GM20000 (cell line): Measurements from ENCODE around the gene RFC5.

ENCODE experiments used
- DNase-seq: peaks from one replicate; pipeline ENCODE4 v3.0.0; 2012; ENCODE audit warnings: low spot score
- CTCF ChIP-seq: IDR thresholded peaks from 2 replicates; pipeline ENCODE4 v1.5.1; 2012; ENCODE audit warnings: mild to moderate bottlenecking, control low read depth; ENCODE audit errors: extremely low read depth, missing control alignments

Gene RFC5

GRCh38 chr12:118060301-118061010 is 44.0 kb downstream of the RFC5 start:
- TF ChIP-seq CTCF, result no peak
- no peak for DNase-seq

GRCh38 chr12:118061011-118061872 is 44.7 kb downstream of the RFC5 start, which contains the start of gene WSB2:
Gene WSB2, minus strand, starts transcription at chr12:118061179. Its CDS starts 131 bp downstream, at chr12:118061048.
- TF ChIP-seq CTCF, result no peak
- DNase-seq, result peak; percentile 84

GRCh38 chr12:118061873-118062843 is 45.7 kb downstream of the RFC5 start:
- peak; percentile 62 for DNase-seq

GRCh38 chr12:118063576-118064391 is 47.3 kb downstream of the RFC5 start:
- no peak for DNase-seq
- TF ChIP-seq CTCF, result no peak

More at GRCh38 chr12:118061873-118062843, 45.7 kb downstream of the RFC5 start:
- no peak for TF ChIP-seq CTCF

- no peak for TF ChIP-seq CTCF
- peak; percentile 46 for DNase-seq
Measured at GRCh38 chr12:118064608-118065007, 48.1 kb downstream of the RFC5 start.

GRCh38 chr12:118065380-118065779 is 48.9 kb downstream of the RFC5 start:
- no peak for TF ChIP-seq CTCF
- no peak for DNase-seq
